NCI-H1092 treated with DMSO at 0.1 percent for 48 hours (cell line): ENCODE measurements around the gene WNT7B.

Experiments
- DNase-seq: peaks from one replicate; lab custom pipeline; 2025; lab: John Stamatoyannopoulos, UW

The WNT7B gene

DNA sequence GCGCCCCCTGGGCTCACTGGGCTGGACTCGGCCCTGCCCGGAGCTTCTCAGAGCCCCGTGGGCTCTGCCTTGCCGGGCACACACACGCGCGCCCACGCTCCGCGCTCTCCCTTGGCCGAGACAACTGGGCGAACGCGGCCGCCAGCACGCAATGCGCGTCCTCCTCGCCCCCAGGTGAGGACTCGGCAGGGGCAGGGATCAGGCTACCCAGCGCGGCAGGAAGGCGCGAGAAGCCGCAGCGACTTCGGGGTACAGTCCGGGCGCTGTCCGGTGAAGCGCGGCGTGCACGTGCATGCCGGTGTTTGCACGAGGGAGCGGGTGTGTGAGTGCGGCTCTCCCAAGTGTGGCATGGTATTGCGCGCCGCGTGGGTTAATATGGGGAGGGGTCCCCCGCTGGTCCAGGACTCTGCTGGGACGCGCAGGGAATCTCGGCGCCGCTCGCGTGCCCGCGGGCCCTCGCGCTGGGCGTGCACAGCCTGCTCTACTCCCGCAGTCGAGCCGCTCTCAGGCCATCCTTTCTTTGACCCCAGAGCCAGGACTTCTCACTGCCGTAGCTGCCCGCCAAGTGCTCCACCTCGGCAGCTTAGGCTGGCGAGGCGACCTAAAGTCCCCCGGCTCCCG lies 5.4 kb downstream of the WNT7B start:
- no peak for DNase-seq

DNA sequence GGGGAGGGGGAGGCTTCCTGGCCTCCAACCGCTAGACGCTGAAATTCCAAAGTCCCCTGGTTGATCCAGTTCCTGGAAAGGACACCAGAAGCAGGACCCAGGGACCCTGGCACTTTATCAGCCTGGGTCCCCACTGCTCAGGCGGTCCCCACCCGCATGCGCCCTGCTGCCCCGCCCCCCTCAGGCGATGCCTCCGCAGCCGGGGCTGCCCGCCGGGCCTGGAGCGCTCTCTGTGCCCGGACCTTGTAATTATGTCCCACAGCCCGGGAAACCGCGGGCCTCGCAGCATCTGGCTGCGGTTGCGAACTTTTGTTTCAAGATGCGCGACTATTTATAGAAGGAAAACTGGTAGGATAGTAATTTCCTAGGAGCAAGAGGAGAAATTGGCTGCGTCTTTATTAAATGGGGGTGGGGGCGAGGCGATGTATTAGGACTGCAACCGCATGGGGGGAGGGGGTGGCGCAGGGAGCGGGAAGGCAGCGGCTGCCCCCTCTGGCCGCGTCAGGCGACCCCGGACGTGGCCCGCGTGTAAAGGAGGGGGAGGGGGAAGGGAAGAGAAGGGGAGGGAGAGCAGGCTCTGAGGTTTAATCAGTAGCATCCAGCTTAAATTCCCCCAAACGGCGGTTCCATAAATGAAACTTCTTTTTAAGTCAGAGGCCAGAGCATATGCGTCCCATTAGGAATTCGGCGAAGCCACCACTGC lies 6.1 kb downstream of the WNT7B start:
- DNase-seq: no peak

DNA sequence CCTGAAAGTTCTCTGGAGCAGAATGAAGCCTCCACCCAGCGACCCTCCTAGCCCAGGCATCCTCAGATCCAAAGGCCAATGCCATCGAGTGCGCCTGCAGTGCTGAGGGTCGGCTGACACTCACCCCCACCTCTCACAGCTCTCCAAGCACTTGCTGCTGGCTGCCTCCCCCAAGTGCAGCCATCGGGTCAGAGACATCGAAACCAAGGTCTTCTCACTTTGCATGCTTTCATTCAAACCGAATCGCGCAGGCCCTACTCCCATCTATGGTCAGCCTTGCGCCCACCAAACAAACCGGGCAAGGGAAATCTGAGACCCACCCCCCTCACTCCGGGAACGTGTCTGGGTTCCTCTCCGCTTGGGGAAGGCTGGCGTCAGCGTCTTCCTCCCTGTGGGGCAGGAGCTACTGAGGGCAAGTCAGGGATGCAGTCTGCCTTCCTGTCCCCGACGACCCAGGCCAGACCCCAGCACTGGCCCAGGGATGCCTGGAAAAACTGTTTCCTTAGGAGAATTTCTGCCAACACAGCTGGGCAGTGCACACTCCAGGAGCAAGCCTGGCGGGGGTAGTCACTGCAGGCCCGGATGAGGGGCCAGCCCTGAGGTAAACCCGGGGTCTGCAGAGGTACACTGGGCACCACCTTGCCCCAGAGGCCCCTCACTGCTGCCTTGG lies 7.0 kb downstream of the WNT7B start:
- DNase-seq: no peak

DNA sequence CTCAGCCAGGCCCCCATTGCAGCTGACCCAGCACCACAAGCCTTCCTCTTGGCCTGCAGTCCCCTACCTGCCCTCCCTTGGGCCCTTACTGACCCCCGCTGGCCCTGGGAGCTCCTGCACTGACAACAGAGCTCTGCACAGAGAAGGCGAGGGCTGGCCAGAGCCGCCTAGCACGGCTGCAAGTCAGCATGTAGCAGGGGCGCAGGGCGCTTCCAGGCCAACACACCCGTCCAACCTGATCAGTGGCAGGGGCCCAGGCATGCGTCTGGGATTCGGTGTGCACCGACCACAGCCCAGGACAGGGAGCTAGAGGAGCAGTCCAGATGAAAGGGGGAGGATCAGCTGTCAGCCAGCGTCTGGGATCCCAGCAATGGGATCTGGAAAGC lies 7.6 kb downstream of the WNT7B start:
- DNase-seq: no peak

DNA sequence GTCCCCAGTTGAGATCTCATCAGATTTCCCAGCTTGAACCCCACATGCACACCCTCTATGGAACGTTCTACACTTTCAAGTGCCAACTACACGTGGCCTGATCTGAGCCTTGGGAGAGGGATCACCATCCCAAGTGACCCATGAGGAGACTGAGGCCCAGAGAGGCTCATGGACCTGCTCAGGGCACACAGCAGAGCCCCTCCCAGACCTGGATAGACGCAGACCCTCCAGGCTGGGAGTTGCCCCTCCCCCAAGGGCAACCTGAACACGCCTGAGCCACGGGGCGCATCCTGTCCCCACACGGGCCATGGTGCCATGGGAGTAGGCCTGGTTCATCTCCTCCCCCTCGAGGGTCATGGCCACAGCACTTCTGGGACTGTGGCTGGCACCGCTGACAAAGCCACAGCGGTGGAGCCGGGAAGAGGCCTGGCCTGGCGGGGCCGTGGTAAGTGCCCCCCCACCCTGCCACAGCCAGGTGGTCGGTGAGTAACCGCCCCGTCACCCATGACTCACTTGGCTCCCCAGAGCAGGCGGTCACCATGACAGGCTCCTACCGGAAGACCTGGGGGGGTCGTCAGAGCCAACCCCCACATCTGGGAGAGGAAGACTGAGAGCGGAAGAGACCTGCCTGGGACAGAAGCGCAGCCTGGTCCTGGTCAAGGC lies 8.1 kb downstream of the WNT7B start:
- DNase-seq: no peak

DNA sequence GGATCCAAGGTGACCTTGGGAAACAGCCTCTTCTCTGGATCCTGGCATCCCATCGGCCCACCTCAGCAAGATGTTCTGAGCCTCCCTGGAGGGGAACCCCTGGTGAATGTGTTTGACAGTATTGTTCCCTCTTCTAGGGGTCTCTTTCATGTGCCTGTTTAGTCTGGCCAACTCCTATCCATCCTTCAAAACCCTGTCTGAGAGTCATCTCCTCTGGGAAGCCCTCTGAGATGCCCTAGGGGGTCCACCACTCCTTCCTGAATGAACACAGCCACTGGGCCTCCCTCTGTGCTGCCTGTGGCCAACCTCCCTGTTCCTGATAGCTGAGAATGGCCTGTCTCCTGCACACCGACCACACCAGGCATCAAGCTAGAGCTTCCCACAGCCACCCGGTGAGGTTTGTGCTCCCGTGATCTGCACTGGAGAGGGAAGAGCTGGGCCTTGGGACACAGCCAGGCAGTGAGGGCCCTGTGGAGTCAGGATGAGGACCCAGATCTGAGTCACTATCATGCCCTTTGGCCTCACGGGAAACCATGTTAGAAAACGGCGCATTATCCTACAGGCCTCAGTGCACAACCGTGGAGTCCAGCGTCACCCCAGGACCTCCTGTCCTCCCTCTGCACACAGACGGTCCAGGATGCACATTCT lies 8.8 kb downstream of the WNT7B start:
- DNase-seq: no peak

DNA sequence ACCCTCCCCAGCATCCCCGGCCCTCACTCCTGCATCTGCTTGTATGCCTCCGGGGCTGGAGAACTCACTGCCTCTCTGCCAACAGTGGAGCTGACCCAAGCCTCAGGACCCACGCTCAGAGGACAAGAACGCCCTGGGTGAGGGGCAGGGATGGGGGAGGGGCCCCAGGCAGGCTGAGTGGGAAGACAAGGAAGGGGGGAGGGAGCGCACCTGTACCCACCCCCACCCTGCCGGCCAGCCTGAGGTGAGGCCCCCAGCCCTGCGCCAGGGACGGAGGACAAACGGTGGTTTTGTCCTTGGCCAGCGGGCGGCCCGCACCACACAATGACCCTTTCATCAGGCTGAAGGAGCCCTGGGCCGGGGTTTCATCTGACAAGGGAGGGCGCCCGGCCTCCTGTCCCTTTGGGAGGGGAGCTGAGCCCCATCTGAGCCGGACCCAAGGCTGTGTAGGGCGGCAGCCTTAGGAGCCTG lies 10.0 kb downstream of the WNT7B start:
- no peak for DNase-seq

DNA sequence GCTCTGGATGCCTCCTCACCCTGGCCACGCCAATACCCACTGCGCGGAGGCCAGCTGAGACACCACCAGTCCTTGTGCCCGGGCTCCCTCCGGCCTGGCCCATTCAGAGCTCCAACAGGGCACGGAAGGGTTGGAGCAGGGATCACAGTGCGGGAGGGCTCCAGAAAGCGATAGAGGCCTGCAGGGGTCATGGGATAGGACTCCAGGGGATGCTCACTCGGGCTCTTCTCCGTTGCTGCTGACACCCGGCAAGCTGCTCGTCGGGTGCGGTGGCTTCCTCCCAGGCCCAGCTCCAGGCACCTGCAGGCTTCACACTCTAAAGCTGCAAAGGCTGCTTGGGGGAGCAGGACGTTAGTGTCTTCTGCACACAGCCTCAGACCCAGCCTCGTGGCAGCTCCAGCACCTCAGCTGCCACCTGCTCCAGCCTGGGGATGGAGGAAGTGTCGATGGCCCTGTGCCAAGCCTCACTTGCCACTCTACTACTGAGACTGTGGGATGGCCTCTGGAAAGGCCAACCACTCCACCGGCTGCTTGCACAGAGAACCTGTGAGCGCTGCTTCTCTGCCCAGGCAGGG lies 10.6 kb downstream of the WNT7B start:
- DNase-seq: peak; percentile 16

DNA sequence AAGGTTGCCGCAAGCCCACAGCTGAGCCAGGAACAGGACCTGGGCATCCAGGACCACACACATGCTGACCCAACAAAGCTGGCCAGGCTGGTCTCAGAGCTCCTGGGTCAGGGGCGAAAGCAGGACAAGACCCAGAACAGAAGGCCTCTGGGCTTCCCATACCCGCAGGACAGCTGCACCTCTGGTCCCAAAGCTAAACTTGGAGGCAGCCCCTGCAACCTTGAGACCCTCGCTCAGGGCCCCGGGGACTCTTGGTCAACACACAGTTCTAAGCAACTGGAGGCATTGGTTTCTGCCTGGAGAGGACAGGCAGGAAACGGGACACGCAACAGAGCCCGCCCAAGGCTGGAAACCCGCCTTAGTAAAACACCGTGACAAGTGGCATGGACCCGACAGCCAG lies 11.4 kb downstream of the WNT7B start:
- no peak for DNase-seq

DNA sequence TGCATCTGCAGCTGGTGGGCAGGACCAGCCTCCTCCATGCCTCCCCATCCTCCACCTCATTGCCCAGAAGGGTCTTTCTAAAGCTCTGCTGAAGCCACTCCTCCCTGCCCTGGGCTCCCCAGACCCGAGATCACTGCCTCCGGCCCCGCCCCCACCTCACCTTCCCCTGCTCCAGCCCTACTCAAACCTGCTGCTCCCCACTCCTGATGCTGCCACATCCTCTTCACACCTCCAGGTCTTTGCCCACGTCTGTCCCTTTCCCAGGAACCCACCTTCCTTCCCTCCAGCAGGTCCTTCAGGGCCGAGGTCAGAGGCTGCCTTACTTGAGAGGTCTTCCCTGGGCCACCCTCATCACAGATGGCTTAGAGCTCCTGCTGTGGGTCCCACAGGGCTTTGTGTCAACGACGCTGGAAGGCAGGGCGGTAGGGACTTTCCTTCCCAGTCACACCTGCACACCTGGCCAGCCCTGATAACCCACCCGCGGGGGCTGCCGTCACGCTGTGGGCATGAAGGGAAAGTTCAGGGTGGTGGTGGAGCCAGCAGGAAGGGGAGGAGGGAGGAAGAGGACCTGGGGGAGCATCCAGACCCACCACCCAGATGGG lies 11.9 kb downstream of the WNT7B start:
- no peak for DNase-seq

DNA sequence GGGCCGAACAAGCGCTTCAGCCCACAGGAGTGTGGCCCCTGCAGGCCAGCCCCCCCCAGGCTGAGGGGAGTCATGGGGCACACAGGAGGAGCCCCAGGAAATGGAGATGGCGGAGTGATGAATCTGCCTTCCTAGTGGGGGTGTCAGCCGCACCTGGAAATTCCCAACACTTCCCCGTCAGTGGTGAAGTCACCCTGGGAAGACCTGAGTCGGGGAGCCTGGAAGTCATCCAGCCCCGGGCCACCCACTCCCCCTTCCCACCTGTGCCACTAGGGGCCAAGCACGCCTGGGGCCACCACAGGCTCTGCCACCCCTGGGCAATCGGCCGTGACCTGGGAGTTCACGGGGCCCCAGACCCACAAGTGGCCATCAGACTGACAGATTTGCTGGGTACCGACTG lies 12.6 kb downstream of the WNT7B start:
- DNase-seq: no peak

DNA sequence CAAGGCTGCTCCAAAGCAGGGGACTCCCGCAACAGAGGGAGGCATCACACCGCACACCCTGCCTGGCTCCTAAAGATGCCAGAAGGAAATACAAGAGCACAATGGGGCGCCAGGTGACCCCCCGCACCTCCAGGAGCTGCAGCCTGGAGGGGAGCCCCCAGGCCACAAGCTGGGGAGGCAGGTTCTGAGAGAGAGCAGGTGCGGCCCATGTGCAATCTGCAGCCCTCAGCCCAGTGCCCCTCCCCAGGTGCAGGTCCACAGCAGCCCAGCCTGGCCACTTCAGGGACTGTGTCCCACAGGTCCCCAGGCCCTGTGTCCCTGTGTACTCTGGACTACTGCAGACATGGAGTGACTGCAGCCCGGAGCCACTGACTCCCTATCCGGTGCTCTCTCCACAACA lies 13.1 kb downstream of the WNT7B start:
- no peak for DNase-seq

DNA sequence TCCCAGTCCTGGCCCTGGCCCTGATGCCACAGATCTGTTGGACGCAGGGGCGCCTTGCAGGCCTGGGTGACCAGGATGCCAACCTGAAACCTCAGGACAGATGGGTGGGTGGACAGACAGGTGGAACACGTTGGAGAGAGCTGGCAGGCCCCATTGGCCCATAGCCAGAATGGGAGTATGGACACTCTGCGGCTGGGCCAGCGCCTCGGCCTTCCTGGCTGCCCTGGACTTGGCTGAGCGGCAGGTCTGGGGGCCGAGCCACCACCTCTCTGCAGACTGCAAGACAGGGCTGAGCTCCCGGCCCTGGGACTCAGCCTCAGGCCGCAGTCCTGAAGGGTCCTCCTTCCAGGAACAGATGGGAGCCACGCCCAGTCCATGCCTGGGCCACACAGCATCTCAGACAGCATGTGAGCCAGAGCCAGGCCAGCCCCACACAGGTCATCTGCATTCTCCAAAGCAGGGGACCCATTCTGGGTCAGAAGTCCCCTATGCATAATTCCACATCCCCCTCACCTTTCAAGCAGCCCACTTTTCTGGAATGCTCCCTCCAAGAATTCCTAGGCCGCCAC lies 14.1 kb downstream of the WNT7B start:
- DNase-seq: no peak

DNA sequence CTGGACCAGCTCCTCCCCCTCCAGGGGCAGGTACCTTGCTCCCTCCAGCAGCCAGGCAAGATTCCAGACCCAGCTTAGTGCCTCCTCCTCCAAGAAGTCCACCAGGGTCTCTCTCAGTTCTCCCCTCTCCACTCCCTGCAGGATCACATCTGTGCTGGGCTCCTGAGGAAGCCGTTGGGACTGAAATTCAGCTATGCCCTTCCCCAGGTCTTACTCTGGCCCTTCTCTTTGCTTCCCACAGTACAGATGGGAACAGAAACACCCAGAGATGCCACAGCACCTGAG lies 14.6 kb downstream of the WNT7B start:
- DNase-seq: no peak

DNA sequence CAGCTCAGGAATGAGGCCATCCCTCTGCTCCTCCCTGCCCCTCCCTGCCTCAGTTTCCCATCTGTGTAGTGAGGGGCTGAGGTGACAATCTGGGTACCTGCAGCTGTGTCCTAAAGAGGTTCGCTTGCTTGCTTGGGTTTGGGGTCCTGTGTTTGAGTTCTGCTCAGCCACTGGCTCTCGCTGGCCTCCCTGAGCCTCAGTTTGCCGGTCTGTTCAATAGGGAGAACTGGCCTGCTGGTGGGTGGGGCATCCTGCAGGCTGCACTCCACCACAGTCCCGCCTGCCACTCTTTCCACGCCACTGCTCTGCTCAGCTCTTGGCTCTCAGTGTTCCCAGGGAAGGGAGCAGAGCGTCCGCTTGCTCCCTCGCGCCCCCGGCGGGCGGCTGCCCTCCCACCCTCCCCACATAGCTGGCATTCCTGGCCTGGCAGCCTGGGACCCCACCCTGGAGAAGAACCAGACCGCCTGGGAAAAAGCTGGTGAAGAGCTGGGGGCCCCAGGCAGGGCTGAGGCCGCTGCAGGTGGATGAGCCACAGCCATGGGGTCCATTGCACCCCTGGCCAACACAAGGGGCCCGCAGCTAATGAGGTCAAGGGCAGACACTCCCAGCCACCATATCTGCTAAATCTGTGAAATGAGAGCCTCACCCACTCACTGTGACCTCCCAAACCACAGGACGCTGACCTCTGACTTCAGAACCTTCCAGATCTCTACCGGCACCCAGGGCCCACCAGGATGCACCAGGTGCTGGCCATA lies 15.1 kb downstream of the WNT7B start:
- no peak for DNase-seq

DNA sequence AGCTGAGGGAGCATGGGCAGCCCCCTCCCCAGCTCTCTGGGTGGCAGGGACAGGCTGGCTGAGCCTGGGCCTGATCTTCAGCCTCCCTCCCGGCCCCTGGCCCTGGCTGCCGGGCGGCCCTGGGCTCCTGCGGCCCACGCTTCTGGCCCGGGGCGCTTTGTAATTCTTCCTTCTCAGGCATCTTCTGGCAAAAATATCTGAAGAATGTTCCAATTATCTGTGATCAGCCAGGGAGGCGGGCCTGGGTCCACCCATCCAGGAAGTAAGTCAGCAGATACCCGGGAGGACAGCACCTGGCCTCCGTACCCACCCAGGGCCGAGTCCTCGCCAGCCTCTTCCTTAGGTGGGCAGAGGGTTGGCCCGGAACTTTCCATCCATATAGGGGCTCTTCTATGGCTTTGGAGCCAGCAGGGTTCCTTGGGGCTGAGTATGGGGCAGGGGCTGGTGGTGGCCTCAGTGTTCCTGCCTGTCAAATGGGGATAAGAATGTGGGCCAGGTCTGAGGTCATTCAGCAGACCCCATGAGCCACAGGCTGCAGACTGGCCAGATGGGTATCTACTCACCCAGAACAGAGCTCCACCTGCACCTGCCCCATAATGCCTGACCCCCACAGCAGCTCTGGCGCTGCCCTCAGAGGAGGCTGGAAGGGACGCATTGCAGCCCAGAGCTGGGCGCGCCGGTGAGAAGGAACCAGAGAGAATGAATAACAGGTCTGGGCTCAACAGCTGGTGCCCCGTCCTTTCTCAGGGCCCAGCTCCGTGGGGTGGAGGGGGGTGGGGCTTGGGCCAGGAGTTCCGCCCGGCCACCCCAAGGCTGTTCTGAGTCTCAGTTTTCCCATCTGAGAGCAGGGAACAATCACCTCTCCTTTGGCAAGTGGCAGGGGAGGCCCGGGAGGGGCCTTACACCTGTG lies 16.2 kb downstream of the WNT7B start:
- DNase-seq: no peak

DNA sequence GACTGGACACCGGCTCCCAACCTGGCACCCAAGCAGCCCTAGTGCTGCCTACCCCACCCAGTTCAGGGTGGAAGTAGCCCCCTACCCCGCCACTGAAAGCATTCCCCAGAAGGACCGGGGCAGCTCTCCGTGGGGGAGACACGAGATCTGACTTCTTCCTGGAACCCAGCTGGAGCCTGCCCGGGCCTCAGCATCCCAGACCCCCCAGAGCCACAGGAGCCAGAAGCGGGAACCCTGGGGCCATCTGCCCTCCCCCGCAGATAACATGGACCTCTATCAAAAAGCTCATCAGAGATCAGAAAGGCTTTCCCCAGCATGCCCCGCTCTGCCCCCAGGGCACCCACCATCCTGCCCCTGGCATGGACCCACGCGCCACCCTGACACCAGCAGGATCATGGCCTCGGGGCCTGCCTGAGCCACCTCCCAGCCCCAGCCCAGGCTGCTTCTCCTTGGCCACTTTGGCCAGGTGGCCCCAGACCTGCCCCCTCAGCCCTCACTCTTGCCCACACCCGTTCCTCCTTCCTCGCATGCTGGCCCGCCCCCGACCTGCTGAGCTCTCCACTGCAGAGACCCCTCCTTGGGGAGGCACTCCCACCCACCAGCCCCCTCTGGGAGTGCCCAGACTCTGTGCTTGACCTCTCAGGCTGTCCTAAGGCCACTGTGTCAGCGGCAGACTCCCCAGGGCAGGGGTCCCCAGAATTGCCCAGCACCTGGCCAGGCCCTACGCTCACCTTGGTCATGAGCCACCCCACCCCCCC lies 17.1 kb downstream of the WNT7B start:
- DNase-seq: no peak

DNA sequence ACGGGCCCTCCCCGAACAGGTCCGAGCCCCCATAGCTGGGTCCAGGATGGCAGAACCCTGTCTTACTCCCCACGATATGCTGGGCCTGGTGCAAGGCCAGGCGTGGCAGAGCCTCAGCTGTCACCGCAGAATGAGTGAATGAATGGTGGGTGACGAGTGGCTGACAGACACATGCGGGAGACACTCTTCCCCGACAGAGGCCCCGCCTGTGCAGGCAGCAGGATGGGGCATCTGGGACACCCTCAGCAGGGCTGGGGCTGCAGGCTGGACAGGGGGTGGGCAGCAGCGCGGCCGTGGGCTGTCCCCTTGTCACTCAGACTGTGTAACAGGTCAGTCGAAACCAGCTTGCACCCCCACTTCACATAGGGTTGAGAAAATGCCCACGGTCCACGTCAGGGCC lies 18.0 kb downstream of the WNT7B start:
- no peak for DNase-seq

DNA sequence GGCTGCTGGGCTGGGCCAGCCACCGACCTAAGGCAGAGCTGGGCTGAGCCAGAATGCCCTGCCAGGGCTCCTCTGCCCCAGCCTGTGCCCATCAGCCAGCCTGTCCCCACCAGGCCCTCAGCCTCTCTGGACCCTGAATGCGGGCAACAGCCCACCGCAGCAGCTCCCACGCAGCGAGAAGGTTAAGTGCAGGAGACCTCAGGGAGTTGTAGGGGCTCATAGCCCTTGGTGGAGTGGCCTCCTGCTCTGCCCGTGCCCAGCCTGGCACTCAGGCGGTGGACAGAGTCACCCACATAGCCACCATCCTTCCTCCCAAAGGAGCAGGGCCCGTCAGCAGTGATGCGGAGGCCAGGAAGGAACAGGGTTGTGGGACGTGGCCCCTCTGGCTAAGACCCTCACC lies 19.1 kb downstream of the WNT7B start:
- no peak for DNase-seq
